PC-3 (cell line): ENCODE data around the gene CFAP126. TPM values are rescaled to one million over a fixed set of nuclear protein-coding genes. Genes with fewer than 3 reads are reported as not detected.

Experiments
- ATAC-seq: fragments of 200-7000 bp; cut with Tn5 transposase; 2 replicates; pipeline ENCODE4 v1.9.1; 2020; ENCODE audit warnings: mild to moderate bottlenecking, moderate library complexity
- BruUV-seq: library from RNA; stranded (reverse); fragments of 400-500 nt; replicated peaks from 2 replicates; lab custom pipeline; 2021; lab: Mats Ljungman, UMichigan
- CTCF ChIA-PET: fragments of 300-600 bp; sonication (Branson Sonifier 250); formaldehyde crosslinking; loops from one replicate; lab custom pipeline; 2022; ENCODE audit warnings: antibody characterized with exemption; lab: Charles Lee
- POLR2A ChIA-PET: fragments of 300-600 bp; sonication (Branson Sonifier 250); formaldehyde crosslinking; loops from one replicate; lab custom pipeline; 2022; ENCODE audit warnings: antibody characterized with exemption; ENCODE audit not compliant: unreplicated experiment; lab: Charles Lee
- DNase-seq: peaks from one replicate; pipeline ENCODE4 v3.0.0-alpha.2; 2015
- H2AFZ ChIP-seq: fragments of 300-600 bp; sonication (generic); 2 replicates; pipeline ENCODE4 v1.6.0; 2016; ENCODE audit warnings: antibody characterized with exemption, low read length
- H3F3A ChIP-seq: fragments of 300-600 bp; sonication (generic); one replicate; pipeline ENCODE4 v1.6.0; 2017; ENCODE audit warnings: antibody characterized with exemption, low read length, control low read depth, mild to moderate bottlenecking; ENCODE audit not compliant: unreplicated experiment
- H3K27ac ChIP-seq: fragments of 300-600 bp; sonication (generic); 2 replicates; pipeline ENCODE4 v1.5.1; 2016; ENCODE audit warnings: mild to moderate bottlenecking, low read length
- H3K27me3 ChIP-seq: fragments of 300-600 bp; sonication (generic); 2 replicates; pipeline ENCODE4 v1.6.1; 2016; ENCODE audit warnings: low read length, mixed read lengths
- H3K36me3 ChIP-seq: fragments of 300-600 bp; sonication (generic); 2 replicates; pipeline ENCODE4 v1.6.1; 2016; ENCODE audit warnings: low read depth, mixed run types, low read length, mixed read lengths
- H3K4me1 ChIP-seq: fragments of 300-600 bp; sonication (generic); 2 replicates; pipeline ENCODE4 v1.5.1; 2016; ENCODE audit warnings: low read length; ENCODE audit not compliant: insufficient read depth
- H3K4me2 ChIP-seq: fragments of 300-600 bp; sonication (generic); 2 replicates; pipeline ENCODE4 v1.6.0; 2016; ENCODE audit warnings: low read length
- H3K4me3 ChIP-seq: fragments of 300-600 bp; sonication (generic); 2 replicates; pipeline ENCODE4 v1.5.1; 2016; ENCODE audit warnings: mild to moderate bottlenecking, low read length, mixed read lengths
- H3K79me2 ChIP-seq: fragments of 300-600 bp; sonication (generic); 2 replicates; pipeline ENCODE4 v1.6.1; 2017; ENCODE audit warnings: low read length, mixed read lengths
- H3K9ac ChIP-seq: fragments of 300-600 bp; sonication (generic); 2 replicates; pipeline ENCODE4 v1.6.0; 2016; ENCODE audit warnings: mild to moderate bottlenecking, low read length
- H3K9me2 ChIP-seq: fragments of 300-600 bp; sonication (generic); replicated peaks from 2 replicates; pipeline ENCODE4 v1.6.1; 2016; ENCODE audit warnings: mixed run types, low read length, mixed read lengths
- H3K9me3 ChIP-seq: fragments of 300-600 bp; sonication (generic); 2 replicates; pipeline ENCODE4 v1.6.1; 2016; ENCODE audit warnings: low read length, mixed read lengths
- H4K20me1 ChIP-seq: fragments of 300-600 bp; sonication (generic); 2 replicates; pipeline ENCODE4 v1.6.1; 2016; ENCODE audit warnings: low read length, mixed read lengths
- EZH2 ChIP-seq: fragments of 300-600 bp; sonication (generic); IDR thresholded peaks from one replicate; pipeline ENCODE4 v1.6.1; 2017; ENCODE audit warnings: antibody characterized with exemption, mild to moderate bottlenecking, low read length; ENCODE audit not compliant: unreplicated experiment
- EZH2phosphoT487 ChIP-seq: fragments of 300-600 bp; sonication (generic); IDR thresholded peaks from 2 replicates; pipeline ENCODE4 v1.6.1; 2018; ENCODE audit warnings: mild to moderate bottlenecking, antibody characterized with exemption, low read length, borderline replicate concordance
- intact Hi-C: fragments of 100-400 bp; cut with micrococcal nuclease; formaldehyde crosslinking; loops from 2 replicates; pipeline ENCODE4 v1.9.0; 2023
- total RNA-seq: library from RNA; depleted of rRNA; stranded (reverse); fragments of >200 nt; gene quantifications from 2 replicates; pipeline ENCODE4 v1.2.3, GENCODE V29; 2014
- TF ChIP-seq, protein P1 (sequence below): fragments of 300-600 bp; sonication (generic); conservative IDR thresholded peaks from 2 replicates; pipeline ENCODE4 v1.5.1; 2017; ENCODE audit warnings: antibody characterized with exemption, low read depth, mild to moderate bottlenecking, low read length

CFAP126 gene
- total RNA-seq, 1 experiment from 2014 or later = not detected

DNA sequence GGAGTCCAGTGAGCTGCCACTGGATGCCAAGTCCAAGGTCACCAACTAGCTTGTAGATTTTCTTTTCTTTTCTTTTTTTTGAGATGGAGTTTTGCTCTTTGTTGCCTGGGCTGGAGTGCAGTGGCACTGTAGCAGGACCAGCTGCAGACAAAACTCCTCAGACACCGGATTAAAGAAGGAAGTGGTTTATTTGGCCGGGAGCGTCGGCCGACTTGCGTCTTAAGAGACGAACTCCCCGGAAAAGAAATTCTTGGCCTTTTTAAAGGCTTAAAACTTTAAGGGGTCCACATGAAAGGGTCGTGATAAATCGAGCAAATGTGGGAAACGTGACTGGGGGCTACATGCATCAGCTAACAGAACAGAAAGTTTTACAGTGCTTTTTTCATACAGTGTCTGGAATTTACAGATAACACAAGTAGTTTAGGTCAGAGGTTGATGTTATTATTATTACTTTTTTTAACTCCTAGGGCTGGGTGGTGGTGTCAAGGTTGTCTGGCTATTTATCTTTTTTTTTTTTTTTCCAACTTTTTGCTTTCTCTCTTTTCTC is 36.4 kb upstream of the CFAP126 start:
- H3K27me3 ChIP-seq = no peaks in the 10 kb centered on the region
- H3K27ac ChIP-seq = no peak overlapping the region
- H3K79me2 ChIP-seq = peaks cover 4% of the 10 kb centered on the region; the same call in 1 of the 2 replicates
- no peaks in the 10 kb centered on the region for H3K9me3 ChIP-seq
- intact Hi-C loops = no loop called here
- ATAC-seq (no peak), DNase-seq (no peak)
- no peak for TF ChIP-seq EZH2phosphoT487
- TF ChIP-seq, protein P1, sequence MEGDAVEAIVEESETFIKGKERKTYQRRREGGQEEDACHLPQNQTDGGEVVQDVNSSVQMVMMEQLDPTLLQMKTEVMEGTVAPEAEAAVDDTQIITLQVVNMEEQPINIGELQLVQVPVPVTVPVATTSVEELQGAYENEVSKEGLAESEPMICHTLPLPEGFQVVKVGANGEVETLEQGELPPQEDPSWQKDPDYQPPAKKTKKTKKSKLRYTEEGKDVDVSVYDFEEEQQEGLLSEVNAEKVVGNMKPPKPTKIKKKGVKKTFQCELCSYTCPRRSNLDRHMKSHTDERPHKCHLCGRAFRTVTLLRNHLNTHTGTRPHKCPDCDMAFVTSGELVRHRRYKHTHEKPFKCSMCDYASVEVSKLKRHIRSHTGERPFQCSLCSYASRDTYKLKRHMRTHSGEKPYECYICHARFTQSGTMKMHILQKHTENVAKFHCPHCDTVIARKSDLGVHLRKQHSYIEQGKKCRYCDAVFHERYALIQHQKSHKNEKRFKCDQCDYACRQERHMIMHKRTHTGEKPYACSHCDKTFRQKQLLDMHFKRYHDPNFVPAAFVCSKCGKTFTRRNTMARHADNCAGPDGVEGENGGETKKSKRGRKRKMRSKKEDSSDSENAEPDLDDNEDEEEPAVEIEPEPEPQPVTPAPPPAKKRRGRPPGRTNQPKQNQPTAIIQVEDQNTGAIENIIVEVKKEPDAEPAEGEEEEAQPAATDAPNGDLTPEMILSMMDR = no peak
- no peak for TF ChIP-seq EZH2
- no peaks in the 10 kb centered on the region for H3K36me3 ChIP-seq
- H3F3A ChIP-seq = no peaks in the 10 kb centered on the region
- H3K4me2 ChIP-seq = no peak overlapping the region
- no peak overlapping the region for H3K4me3 ChIP-seq
- H4K20me1 ChIP-seq = no peaks in the 10 kb centered on the region
- ChIA-PET POLR2A (no interaction called here), CTCF (no interaction called here)
- H3K4me1 ChIP-seq = peaks cover 34% of the 10 kb centered on the region
- BruUV-seq = no TSS peak
- H2AFZ ChIP-seq = no peak overlapping the region
- no peak overlapping the region for H3K9ac ChIP-seq
- H3K9me2 ChIP-seq = no peaks in the 10 kb centered on the region

DNA sequence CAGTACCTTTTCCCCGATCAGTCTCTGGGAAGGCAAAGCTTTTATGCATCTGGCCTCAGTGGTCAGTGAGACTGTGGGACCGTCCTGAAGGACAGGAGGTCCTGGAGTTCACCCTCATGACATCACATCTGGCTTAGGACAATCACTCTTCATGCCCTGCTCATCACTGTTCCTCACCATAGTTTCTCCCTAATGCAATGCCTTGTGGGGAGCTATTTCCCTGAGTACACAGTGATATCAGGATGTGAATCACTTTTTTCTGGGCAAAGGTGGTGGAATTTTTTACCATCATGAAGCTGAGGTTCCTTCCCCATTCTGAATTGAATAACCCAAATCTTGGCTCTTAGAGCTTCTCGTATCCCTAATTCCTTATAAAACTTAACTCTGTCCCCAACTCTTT is 34.8 kb upstream of the CFAP126 start:
- CTCF ChIA-PET = no interaction called here
- H3K9ac ChIP-seq = peak overlapping the region; percentile 51
- H3K36me3 ChIP-seq = no peaks in the 10 kb centered on the region
- H3K4me2 ChIP-seq = peak overlapping the region; percentile 52
- H4K20me1 ChIP-seq = no peaks in the 10 kb centered on the region
- no peaks in the 10 kb centered on the region for H3K9me2 ChIP-seq
- intact Hi-C loops = no loop called here
- no peaks in the 10 kb centered on the region for H3K27me3 ChIP-seq
- H2AFZ ChIP-seq = peak overlapping the region; percentile 12; the same call in 1 of the 2 replicates
- H3K4me3 ChIP-seq = no peak overlapping the region
- TF ChIP-seq, protein P1 = no peak
- TF ChIP-seq EZH2phosphoT487 (no peak), EZH2 (no peak)
- peaks cover 4% of the 10 kb centered on the region; the same call in 1 of the 2 replicates for H3K79me2 ChIP-seq
- H3K4me1 ChIP-seq = peaks cover 49% of the 10 kb centered on the region
- no peaks in the 10 kb centered on the region for H3K9me3 ChIP-seq
- no peaks in the 10 kb centered on the region for H3F3A ChIP-seq
- ATAC-seq (peak; percentile 54), DNase-seq (peak; percentile 86)
- BruUV-seq = no TSS peak
- POLR2A ChIA-PET = interaction anchor here (0.6 kb wide), 3 partner anchors 16 to 333 kb away, joined by 3 to 4 read pairs (median 4); no protein-coding TSS in a partner anchor
- peak overlapping the region; percentile 85 for H3K27ac ChIP-seq
